ENCODE data around the gene RANGRF.

- no peak for TF ChIP-seq SMC3 (IDR thresholded peaks at IDR 0.05; ENCODE audit: low read depth, low read length)
- no peak for TF ChIP-seq MXI1 (IDR thresholded peaks at IDR 0.05; ENCODE audit: low read depth, low read length)
- TF ChIP-seq, protein P1, sequence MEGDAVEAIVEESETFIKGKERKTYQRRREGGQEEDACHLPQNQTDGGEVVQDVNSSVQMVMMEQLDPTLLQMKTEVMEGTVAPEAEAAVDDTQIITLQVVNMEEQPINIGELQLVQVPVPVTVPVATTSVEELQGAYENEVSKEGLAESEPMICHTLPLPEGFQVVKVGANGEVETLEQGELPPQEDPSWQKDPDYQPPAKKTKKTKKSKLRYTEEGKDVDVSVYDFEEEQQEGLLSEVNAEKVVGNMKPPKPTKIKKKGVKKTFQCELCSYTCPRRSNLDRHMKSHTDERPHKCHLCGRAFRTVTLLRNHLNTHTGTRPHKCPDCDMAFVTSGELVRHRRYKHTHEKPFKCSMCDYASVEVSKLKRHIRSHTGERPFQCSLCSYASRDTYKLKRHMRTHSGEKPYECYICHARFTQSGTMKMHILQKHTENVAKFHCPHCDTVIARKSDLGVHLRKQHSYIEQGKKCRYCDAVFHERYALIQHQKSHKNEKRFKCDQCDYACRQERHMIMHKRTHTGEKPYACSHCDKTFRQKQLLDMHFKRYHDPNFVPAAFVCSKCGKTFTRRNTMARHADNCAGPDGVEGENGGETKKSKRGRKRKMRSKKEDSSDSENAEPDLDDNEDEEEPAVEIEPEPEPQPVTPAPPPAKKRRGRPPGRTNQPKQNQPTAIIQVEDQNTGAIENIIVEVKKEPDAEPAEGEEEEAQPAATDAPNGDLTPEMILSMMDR (IDR thresholded peaks at IDR 0.05): no peak
- TF ChIP-seq RAD21 (IDR thresholded peaks at IDR 0.05; ENCODE audit: low read length): no peak
- no peak for TF ChIP-seq POLR2AphosphoS5 (IDR thresholded peaks at IDR 0.05; ENCODE audit: low read depth, low read length)
- no peak for TF ChIP-seq YY1 (IDR thresholded peaks at IDR 0.05; ENCODE audit: low read depth)
- no peak for TF ChIP-seq USF1 (IDR thresholded peaks at IDR 0.05; ENCODE audit: borderline replicate concordance, low read depth)
- no peak for TF ChIP-seq USF2 (IDR thresholded peaks at IDR 0.05; ENCODE audit: borderline replicate concordance, low read depth, low read length)
- no peak for TF ChIP-seq FOXJ3 (CRISPR knock-in tag; IDR thresholded peaks at IDR 0.05)
- no peak for TF ChIP-seq NFIC (IDR thresholded peaks at IDR 0.05; ENCODE audit: borderline replicate concordance)
- no peak for TF ChIP-seq SIN3A (IDR thresholded peaks at IDR 0.05; ENCODE audit: borderline replicate concordance, low read depth, low read length)
- no peak for TF ChIP-seq REST (IDR thresholded peaks at IDR 0.05; ENCODE audit: low read depth, low read length)
- TF ChIP-seq TEAD4 (IDR thresholded peaks at IDR 0.05; ENCODE audit: borderline replicate concordance, insufficient read depth): no peak
- no peak for TF ChIP-seq TCF12 (IDR thresholded peaks at IDR 0.05)
These were observed 32.5 kb downstream of the RANGRF start for GRCh38 chr17:8320990-8321389.

Measured in SK-N-SH (cell line).